GM18867 (cell line): ENCODE results near the gene RHBDF2.
A peak's percentile ranks its signal among the peaks of the same experiment; 100 is the strongest.
"Not testable (repeated sequence)": the region's sequence is repeated elsewhere in the genome, so short reads cannot be mapped to it uniquely, and the experiment has no call there.

ENCODE experiments used
- ATAC-seq: cut with Tn5 transposase; IDR thresholded peaks from one replicate; pipeline ENCODE4 v1.9.1; 2021; ENCODE audit warnings: mild to moderate bottlenecking, moderate library complexity; ENCODE audit not compliant: unreplicated experiment

RHBDF2 gene

GRCh38 chr17:76525513-76525833, 24.2 kb upstream of the RHBDF2 start:
- ATAC-seq = not testable (repeated sequence)

- no peak for ATAC-seq
These were observed 23.6 kb upstream of the RHBDF2 start for GRCh38 chr17:76524598-76525512.

GRCh38 chr17:76523084-76524037, 22.1 kb upstream of the RHBDF2 start:
- ATAC-seq = no peak

- not testable (repeated sequence) for ATAC-seq
These were observed 20.5 kb upstream of the RHBDF2 start for GRCh38 chr17:76521683-76522082.

GRCh38 chr17:76521262-76521661, 20.0 kb upstream of the RHBDF2 start:
- no peak for ATAC-seq

GRCh38 chr17:76519048-76519966, 18.1 kb upstream of the RHBDF2 start:
- ATAC-seq = no peak

- ATAC-seq = no peak
These were observed 16.4 kb upstream of the RHBDF2 start for GRCh38 chr17:76517638-76518038.

- no peak for ATAC-seq
These were observed 14.2 kb upstream of the RHBDF2 start for GRCh38 chr17:76515274-76515949.

- ATAC-seq = not testable (repeated sequence)
These were observed 13.1 kb upstream of the RHBDF2 start for GRCh38 chr17:76514355-76514754.

- ATAC-seq = no peak
These were observed 12.1 kb upstream of the RHBDF2 start for GRCh38 chr17:76513306-76513692.

- no peak for ATAC-seq
These were observed 11.4 kb upstream of the RHBDF2 start for GRCh38 chr17:76512366-76513305.

GRCh38 chr17:76511668-76512365, 10.6 kb upstream of the RHBDF2 start:
- no peak for ATAC-seq

GRCh38 chr17:76510831-76511244, 9.6 kb upstream of the RHBDF2 start:
- no peak for ATAC-seq

- ATAC-seq = not testable (repeated sequence)
These were observed 7.3 kb upstream of the RHBDF2 start for GRCh38 chr17:76508472-76509063.

GRCh38 chr17:76506408-76507345, 5.5 kb upstream of the RHBDF2 start:
- peak; percentile 51 for ATAC-seq

- ATAC-seq = no peak
These were observed 2.9 kb upstream of the RHBDF2 start for GRCh38 chr17:76504117-76504516.
